GM18951 (cell line): Measurements from ENCODE around the gene LRRC4.

Source experiments
- POLR2A ChIP-seq: IDR thresholded peaks from 4 replicates; pipeline ENCODE4 v1.6.1; 2011; ENCODE audit warnings: mild to moderate bottlenecking; ENCODE audit not compliant: insufficient read length, insufficient read depth; ENCODE audit errors: extremely low read depth
- in situ Hi-C: fragments of 300-500 bp; cut with MboI; formaldehyde crosslinking; loops from one replicate; pipeline ENCODE4 v1.12.0; 2022; ENCODE audit warnings: low sequenced_read_pairs, mixed read lengths, inconsistent platforms; ENCODE audit not compliant: unreplicated experiment

Gene LRRC4

DNA sequence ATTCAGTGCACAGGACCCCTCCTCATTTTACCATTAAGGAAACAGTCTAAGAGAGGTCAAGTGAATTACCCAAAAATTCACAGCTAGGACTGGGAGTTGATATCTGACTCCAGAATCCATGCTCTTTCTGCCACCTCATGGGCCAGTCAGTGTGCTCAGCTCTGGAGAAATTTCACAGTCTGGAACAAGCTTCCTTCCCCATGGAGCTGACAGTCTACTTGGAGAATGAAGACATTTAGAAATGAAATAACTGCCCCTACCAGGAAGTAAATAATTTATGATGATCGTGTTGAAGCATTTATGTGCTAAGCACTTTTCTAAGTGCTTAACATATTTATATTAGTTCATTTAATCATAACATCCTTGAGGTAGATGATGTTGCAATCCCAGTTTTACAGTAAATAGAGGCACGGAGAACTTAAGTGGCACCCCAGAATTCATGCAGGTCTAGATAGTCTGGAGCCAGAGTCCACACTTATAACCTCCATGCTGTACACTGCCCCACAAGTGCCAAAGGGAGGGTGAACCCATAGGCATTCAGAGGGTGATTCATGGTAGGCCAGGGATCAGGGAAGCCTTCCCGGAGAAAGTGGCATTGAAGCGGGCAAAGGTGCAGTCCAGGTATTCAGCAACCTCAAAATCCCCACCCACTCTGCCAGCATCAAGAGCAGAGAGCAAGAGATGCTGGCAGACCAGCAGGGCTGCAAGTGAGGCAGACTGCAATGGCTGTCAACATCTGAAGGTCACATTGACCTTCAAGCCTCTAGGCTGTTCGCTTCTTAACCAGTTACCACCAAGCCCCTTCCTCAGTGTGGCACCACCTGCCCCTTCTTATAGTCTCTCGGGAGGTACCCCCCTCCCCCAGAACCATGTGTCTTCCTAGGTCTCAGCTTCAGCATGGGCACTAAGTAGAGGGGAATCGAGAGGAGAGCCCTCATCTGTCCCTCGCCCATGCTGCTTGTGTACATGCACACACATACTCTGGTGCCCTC, 38.4 kb upstream of the LRRC4 start:
- in situ Hi-C loops, result no loop called here
- TF ChIP-seq POLR2A, result no peak

GRCh38 chr7:128068785-128069184, 37.5 kb upstream of the LRRC4 start:
- in situ Hi-C loops, result no loop called here
- TF ChIP-seq POLR2A, result no peak

- no peak for TF ChIP-seq POLR2A
- in situ Hi-C loops, result no loop called here
Observed at GRCh38 chr7:128067983-128068382, 36.7 kb upstream of the LRRC4 start.

DNA sequence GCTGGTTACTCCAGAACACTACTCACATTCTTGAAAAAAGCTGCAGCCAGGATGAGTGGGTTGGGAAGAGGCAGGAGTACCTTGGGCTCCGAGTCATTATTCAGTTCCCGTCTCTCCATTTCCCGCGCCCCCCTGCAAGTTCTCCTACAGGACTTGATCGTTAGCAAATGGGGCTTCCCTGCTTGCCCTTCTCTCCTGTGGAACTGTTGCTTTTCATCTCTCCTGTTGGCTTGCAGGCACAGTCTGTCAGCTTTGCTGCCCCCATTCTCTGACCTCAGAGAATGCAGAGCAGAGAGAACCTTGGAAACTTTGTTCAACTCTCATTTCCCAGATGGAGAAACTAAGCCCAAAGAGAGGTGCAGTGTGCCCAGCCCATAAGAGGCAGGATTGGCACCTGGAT, 35.6 kb upstream of the LRRC4 start:
- no peak for TF ChIP-seq POLR2A
- in situ Hi-C loops, result no loop called here

GRCh38 chr7:128066395-128066794, 35.2 kb upstream of the LRRC4 start:
- TF ChIP-seq POLR2A, result no peak
- in situ Hi-C loops, result no loop called here

GRCh38 chr7:128065872-128066271, 34.6 kb upstream of the LRRC4 start:
- no peak for TF ChIP-seq POLR2A

GRCh38 chr7:128063088-128063487, 31.9 kb upstream of the LRRC4 start:
- no peak for TF ChIP-seq POLR2A
- in situ Hi-C loops, result no loop called here

More at GRCh38 chr7:128065872-128066271, 34.6 kb upstream of the LRRC4 start:
- in situ Hi-C loops, result no loop called here

- in situ Hi-C loops, result no loop called here
- no peak for TF ChIP-seq POLR2A
Observed at GRCh38 chr7:128060018-128060417, 28.8 kb upstream of the LRRC4 start.

GRCh38 chr7:128059143-128059988, 28.1 kb upstream of the LRRC4 start:
- in situ Hi-C loops, result no loop called here
- no peak for TF ChIP-seq POLR2A

GRCh38 chr7:128057909-128058308, 26.7 kb upstream of the LRRC4 start:
- in situ Hi-C loops, result no loop called here
- TF ChIP-seq POLR2A, result no peak

GRCh38 chr7:128056901-128057300, 25.7 kb upstream of the LRRC4 start:
- TF ChIP-seq POLR2A, result no peak

DNA sequence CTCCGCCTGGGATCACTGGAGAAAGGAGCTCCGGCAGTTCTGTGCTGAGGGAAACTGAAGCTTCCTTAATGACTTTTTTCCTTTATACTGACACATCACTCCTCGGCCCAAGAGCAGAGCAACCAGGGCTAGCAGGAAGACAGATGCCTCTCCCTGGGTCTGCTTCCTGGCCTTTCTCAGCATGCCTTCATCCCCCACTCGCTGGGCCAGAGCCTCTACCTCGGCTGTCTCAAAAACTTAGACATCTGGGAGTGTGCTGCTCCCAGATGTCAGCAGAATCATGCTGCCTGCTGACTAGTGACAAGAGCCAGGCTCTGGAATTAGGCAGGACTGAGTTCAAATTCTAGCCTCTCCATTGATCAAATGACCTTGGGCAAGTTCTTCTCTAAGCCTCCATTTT, 24.4 kb upstream of the LRRC4 start:
- no peak for TF ChIP-seq POLR2A
- in situ Hi-C loops, result no loop called here

More at GRCh38 chr7:128056901-128057300, 25.7 kb upstream of the LRRC4 start:
- in situ Hi-C loops, result no loop called here

GRCh38 chr7:128054511-128054910, 23.3 kb upstream of the LRRC4 start:
- in situ Hi-C loops, result no loop called here
- TF ChIP-seq POLR2A, result no peak
